Upper lobe of right lung (tissue), 1 donor: ENCODE data around the gene GMFB. TPM values are rescaled to one million over a fixed set of nuclear protein-coding genes. Genes with fewer than 3 reads are reported as not detected.

Experiments
- ATAC-seq: fragments of 200-7000 bp; cut with Tn5 transposase; one replicate; pipeline ENCODE4 v1.9.1; 2020; ENCODE audit warnings: mild to moderate bottlenecking, moderate library complexity
- DNase-seq: peaks from one replicate; pipeline ENCODE4 v3.0.0-alpha.2; 2020
- H3K27ac ChIP-seq: fragments of 200-600 bp; one replicate; pipeline ENCODE4 v1.8.0; 2022
- H3K27me3 ChIP-seq: fragments of 200-600 bp; one replicate; pipeline ENCODE4 v1.8.0; 2022; ENCODE audit warnings: mild to moderate bottlenecking
- H3K36me3 ChIP-seq: fragments of 200-600 bp; one replicate; pipeline ENCODE4 v1.8.0; 2022
- H3K4me1 ChIP-seq: fragments of 200-600 bp; one replicate; pipeline ENCODE4 v1.8.0; 2022
- H3K4me3 ChIP-seq: fragments of 200-600 bp; one replicate; pipeline ENCODE4 v1.8.0; 2022; ENCODE audit warnings: mild to moderate bottlenecking
- H3K9me3 ChIP-seq: fragments of 200-600 bp; one replicate; pipeline ENCODE4 v1.8.0; 2022
- intact Hi-C: fragments of 100-400 bp; cut with DNase I; formaldehyde crosslinking; loops from one replicate; pipeline ENCODE4 v1.11.0; 2022
- total RNA-seq: library from RNA; stranded (reverse); fragmentation: NEBNext Ultra II Directional; extraction: Animal tissue kit (Norgen Biotek cat#: 25700); gene quantifications from one replicate; pipeline ENCODE4 v1.2.1, GENCODE V29; 2021
- TF ChIP-seq, protein P1 (sequence below): fragments of 200-600 bp; IDR thresholded peaks from one replicate; pipeline ENCODE4 v1.8.0; 2022; ENCODE audit warnings: antibody characterized with exemption
- donor health status: DM: no; HTN: yes; CAD: no; lungs with severe emphysema.

The GMFB gene
- total RNA-seq, 1 donor from 2014 or later: 52.9 TPM

DNA sequence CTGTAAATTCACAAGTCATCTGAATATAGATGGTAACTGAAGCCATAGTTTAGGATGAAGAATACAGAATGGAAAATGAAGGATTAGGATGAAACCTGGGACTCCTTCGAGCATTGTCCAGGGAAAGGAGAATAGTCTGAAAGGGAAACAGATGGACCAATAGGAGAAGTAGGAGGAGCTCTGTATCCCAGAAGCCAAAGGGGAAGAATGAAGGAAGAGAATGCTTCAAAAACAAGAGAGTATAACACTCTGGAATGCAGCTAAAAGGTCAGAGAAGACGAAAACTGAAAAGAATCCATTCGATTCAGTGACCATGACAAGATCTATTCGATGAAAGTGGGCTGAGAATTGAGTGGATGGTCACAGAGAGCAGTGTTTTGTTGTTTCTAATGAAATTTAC is 1.0 kb downstream of the GMFB start:
- Histone ChIP-seq H3K4me1 (peaks cover 12% of the 10 kb centered on the region), H3K27ac (peak overlapping the region; percentile 94), H3K9me3 (no peaks in the 10 kb centered on the region), H3K27me3 (no peaks in the 10 kb centered on the region), H3K4me3 (peak overlapping the region; percentile 89), H3K36me3 (peaks cover 8% of the 10 kb centered on the region)
- intact Hi-C loops: no loop called here
- TF ChIP-seq, protein P1, sequence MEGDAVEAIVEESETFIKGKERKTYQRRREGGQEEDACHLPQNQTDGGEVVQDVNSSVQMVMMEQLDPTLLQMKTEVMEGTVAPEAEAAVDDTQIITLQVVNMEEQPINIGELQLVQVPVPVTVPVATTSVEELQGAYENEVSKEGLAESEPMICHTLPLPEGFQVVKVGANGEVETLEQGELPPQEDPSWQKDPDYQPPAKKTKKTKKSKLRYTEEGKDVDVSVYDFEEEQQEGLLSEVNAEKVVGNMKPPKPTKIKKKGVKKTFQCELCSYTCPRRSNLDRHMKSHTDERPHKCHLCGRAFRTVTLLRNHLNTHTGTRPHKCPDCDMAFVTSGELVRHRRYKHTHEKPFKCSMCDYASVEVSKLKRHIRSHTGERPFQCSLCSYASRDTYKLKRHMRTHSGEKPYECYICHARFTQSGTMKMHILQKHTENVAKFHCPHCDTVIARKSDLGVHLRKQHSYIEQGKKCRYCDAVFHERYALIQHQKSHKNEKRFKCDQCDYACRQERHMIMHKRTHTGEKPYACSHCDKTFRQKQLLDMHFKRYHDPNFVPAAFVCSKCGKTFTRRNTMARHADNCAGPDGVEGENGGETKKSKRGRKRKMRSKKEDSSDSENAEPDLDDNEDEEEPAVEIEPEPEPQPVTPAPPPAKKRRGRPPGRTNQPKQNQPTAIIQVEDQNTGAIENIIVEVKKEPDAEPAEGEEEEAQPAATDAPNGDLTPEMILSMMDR: no peak
- DNase-seq (no peak), ATAC-seq (peak; percentile 27)

DNA sequence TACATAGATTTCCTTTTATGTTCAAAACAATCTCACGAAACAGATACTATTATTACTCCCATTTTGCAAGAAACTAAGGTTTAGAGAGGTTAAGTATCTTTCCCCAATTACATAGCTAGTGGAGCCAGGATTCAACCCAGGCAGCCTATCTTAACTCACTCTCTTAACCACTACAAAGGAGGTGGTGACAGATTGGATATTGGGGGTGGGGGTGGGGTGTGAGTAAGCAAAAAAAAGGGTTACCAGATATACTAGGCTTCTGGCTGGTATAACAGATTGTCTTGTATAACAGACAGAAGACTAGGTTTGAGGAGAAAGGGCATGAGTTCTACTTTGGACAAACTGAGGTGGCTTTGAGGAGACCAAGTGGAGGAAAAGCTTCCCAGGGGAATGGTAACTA is 2.1 kb downstream of the GMFB start:
- ATAC-seq (no peak), DNase-seq (no peak)
- peaks cover 12% of the 10 kb centered on the region for H3K4me1 ChIP-seq
- no peaks in the 10 kb centered on the region for H3K27me3 ChIP-seq
- TF ChIP-seq, protein P1: no peak
- H3K27ac ChIP-seq: no peak overlapping the region
- H3K4me3 ChIP-seq: no peak overlapping the region
- peaks cover 16% of the 10 kb centered on the region for H3K36me3 ChIP-seq
- intact Hi-C loops: no loop called here
- H3K9me3 ChIP-seq: no peaks in the 10 kb centered on the region

DNA sequence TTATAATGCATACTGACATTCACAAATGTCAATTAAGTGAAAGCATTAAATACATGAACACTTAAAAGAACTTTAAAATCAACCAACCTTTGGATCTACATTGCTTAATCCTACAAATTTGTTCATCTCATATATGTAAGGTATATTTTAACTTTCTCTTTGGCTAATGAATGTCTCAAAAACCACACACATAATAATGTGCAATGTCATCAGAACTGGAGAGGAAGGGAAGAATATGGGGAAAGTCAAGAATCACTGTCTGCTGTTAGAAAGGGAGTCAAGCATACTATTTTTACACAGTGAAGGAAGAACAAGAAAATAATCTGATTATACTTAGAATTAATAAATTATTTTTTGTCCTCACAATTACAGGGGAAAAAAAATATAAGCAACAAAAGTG is 4.9 kb downstream of the GMFB start:
- Histone ChIP-seq H3K27me3 (no peaks in the 10 kb centered on the region), H3K27ac (no peak overlapping the region), H3K4me3 (no peak overlapping the region), H3K36me3 (peaks cover 36% of the 10 kb centered on the region), H3K9me3 (no peaks in the 10 kb centered on the region), H3K4me1 (peaks cover 5% of the 10 kb centered on the region)
- ATAC-seq (no peak), DNase-seq (no peak)
- intact Hi-C loops: no loop called here
- TF ChIP-seq, protein P1: no peak

DNA sequence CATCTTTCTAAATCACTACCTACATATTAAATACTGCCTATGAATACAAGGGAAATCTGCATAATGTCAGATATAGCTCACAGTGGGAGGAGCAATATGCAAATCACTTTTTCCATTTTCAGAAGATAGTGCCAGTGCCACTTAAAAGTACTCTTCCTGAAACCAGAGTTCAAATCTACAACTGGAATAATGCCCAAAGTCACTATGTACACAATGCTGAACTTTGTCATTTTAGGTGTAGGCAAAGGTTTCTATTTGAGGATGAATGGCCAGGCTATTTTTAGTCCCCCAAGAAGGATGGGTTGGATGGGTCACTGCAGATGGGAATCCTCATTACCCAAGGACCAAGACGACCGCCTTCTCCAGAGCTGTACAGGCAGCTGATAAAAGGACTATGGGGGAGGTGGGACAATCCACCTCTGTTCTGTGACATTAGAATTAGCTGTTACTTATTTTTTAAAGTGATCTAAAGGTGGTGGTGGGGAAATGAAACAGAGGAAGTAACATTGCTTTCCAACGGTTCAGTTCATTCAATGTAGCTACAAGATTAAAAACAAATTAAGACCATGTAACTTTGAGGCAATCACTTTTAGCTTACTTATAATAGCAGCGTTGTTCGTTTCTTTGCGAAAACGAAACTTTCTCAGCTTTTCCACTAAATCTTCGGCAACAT is 5.6 kb downstream of the GMFB start:
- Histone ChIP-seq H3K27me3 (no peaks in the 10 kb centered on the region), H3K4me3 (no peak overlapping the region), H3K27ac (no peak overlapping the region), H3K9me3 (no peaks in the 10 kb centered on the region), H3K36me3 (peaks cover 41% of the 10 kb centered on the region), H3K4me1 (peaks cover 5% of the 10 kb centered on the region)
- DNase-seq (no peak), ATAC-seq (no peak)
- TF ChIP-seq, protein P1: no peak
- intact Hi-C loops: no loop called here

DNA sequence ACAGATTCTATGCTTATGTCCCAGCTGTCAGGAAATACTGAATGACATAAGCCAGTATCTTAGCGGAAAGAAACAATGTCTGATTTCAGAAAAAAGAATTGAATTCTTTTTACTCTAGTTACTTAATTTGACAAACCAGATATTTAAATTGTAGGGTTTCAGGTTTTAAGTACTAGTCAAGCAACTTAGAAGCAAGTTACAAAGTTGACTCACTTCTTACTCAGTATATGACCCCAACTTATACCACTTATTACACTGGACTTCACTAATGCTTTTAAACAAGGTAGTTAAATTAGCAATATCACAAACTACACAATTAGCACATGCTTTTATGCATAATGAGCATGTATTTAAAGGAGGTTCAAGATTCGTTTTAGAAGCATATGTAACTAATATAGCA is 7.1 kb downstream of the GMFB start:
- no peaks in the 10 kb centered on the region for H3K4me1 ChIP-seq
- no peak for DNase-seq
- TF ChIP-seq, protein P1: no peak
- no peak for ATAC-seq
- intact Hi-C loops: no loop called here
- H3K9me3 ChIP-seq: no peaks in the 10 kb centered on the region
- peaks cover 54% of the 10 kb centered on the region for H3K36me3 ChIP-seq
- H3K27me3 ChIP-seq: no peaks in the 10 kb centered on the region
- no peak overlapping the region for H3K27ac ChIP-seq
- no peak overlapping the region for H3K4me3 ChIP-seq
